GM23338 (cell line): Measurements from ENCODE around the gene COMMD3.

Experiments used
- EZH2 ChIP-seq: fragments of 200-600 bp; sonication (generic); IDR thresholded peaks from one replicate; pipeline ENCODE4 v1.8.0; 2017; ENCODE audit warnings: antibody characterized with exemption, mild to moderate bottlenecking, low read depth; ENCODE audit not compliant: unreplicated experiment
- ZNF114 ChIP-seq: fragments of 250-450 bp; sonication (Bioruptor Pico); IDR thresholded peaks from 2 replicates; pipeline ENCODE4 v1.5.0; 2020; ENCODE audit warnings: mild to moderate bottlenecking, moderate library complexity
- TF ChIP-seq, protein P1 (sequence below): IDR thresholded peaks from 2 replicates; pipeline ENCODE4 v1.6.1; 2016; ENCODE audit warnings: antibody characterized with exemption
- TF ChIP-seq, protein P2 (sequence below), 2 experiments: fragments of 200-600 bp in 1 of 2; sonication (generic) in 1 of 2; conservative IDR thresholded peaks; 2 replicates each; pipeline versions ENCODE4 v1.5.1 to v1.6.1; 2016 to 2017; ENCODE audit warnings: antibody characterized with exemption in 2 of 2, low read depth in 2 of 2, mild to moderate bottlenecking in 2 of 2, moderate library complexity in 1 of 2

DNA sequence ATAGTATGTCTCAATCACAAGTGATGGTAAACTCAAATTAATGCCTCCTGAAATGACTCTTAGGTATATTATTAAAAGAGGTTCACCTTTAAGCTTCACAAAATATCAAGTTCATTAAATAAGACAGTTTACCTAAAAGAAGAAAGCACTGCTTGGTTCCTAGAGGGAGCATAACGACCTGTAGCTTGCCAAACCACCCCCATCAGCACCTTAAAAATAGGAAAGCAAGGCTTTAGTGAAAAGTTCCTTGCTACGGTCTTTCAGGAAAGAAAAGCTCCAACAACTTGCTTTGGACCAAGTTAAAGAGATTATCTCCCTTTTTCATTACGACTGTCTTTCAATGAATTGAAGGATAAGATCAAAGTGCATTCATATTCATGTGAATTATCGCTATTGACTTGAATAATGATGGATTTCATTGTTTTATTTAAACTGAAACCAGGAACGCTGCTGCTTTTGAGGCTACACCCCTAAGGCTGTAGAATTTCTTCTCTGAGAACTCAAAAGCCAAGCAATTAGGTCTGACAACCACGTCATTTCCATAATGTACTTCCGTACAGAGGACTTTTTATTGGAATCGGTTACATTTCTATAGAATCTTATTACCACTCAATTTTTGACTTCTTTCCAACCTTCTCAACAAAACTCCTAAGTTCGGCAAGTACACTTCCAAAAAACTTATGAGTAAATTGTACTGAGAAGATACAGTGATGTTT is 22.2 kb downstream of the COMMD3 start:
- TF ChIP-seq, protein P1, sequence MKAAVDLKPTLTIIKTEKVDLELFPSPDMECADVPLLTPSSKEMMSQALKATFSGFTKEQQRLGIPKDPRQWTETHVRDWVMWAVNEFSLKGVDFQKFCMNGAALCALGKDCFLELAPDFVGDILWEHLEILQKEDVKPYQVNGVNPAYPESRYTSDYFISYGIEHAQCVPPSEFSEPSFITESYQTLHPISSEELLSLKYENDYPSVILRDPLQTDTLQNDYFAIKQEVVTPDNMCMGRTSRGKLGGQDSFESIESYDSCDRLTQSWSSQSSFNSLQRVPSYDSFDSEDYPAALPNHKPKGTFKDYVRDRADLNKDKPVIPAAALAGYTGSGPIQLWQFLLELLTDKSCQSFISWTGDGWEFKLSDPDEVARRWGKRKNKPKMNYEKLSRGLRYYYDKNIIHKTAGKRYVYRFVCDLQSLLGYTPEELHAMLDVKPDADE: no peak
- TF ChIP-seq, protein P2, sequence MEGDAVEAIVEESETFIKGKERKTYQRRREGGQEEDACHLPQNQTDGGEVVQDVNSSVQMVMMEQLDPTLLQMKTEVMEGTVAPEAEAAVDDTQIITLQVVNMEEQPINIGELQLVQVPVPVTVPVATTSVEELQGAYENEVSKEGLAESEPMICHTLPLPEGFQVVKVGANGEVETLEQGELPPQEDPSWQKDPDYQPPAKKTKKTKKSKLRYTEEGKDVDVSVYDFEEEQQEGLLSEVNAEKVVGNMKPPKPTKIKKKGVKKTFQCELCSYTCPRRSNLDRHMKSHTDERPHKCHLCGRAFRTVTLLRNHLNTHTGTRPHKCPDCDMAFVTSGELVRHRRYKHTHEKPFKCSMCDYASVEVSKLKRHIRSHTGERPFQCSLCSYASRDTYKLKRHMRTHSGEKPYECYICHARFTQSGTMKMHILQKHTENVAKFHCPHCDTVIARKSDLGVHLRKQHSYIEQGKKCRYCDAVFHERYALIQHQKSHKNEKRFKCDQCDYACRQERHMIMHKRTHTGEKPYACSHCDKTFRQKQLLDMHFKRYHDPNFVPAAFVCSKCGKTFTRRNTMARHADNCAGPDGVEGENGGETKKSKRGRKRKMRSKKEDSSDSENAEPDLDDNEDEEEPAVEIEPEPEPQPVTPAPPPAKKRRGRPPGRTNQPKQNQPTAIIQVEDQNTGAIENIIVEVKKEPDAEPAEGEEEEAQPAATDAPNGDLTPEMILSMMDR (conservative IDR thresholded peaks at IDR 0.05; ENCODE audit: low read depth in 2 of 2): no peak
- TF ChIP-seq ZNF114 (CRISPR knock-in tag) (no peak), EZH2 (peak; percentile 45)
